NK-92 (cell line): ENCODE data around the gene PYCR2.
"Not testable (repeated sequence)": the region's sequence is repeated elsewhere in the genome, so short reads cannot be mapped to it uniquely, and the experiment has no call there.

Experiments used
- DNase-seq: peaks from one replicate; lab custom pipeline; 2025; ENCODE audit not compliant: unreplicated experiment; lab: John Stamatoyannopoulos, UW

The PYCR2 gene

GRCh38 chr1:225923692-225924555 lies at the start of gene PYCR2:
TSS of gene PYCR2 (minus strand) at chr1:225924250. CDS start at chr1:225924110, 140 bp downstream.
- peak; percentile 56 for DNase-seq

GRCh38 chr1:225973158-225973557 lies 49.1 kb upstream of the PYCR2 start:
- DNase-seq = no peak

- DNase-seq = no peak
These were observed 48.5 kb upstream of the PYCR2 start for GRCh38 chr1:225972344-225973152.

- not testable (repeated sequence) for DNase-seq
These were observed 46.6 kb upstream of the PYCR2 start for GRCh38 chr1:225970592-225971157.

GRCh38 chr1:225969751-225970150 lies 45.7 kb upstream of the PYCR2 start:
- not testable (repeated sequence) for DNase-seq

GRCh38 chr1:225965231-225965630 lies 41.2 kb upstream of the PYCR2 start:
- DNase-seq = no peak

- no peak for DNase-seq
These were observed 39.9 kb upstream of the PYCR2 start for GRCh38 chr1:225963735-225964530.

GRCh38 chr1:225962440-225962975 lies 38.5 kb upstream of the PYCR2 start:
- no peak for DNase-seq

GRCh38 chr1:225961659-225962439 lies 37.8 kb upstream of the PYCR2 start:
- DNase-seq = no peak

- DNase-seq = no peak
These were observed 34.0 kb upstream of the PYCR2 start for GRCh38 chr1:225958041-225958440.

GRCh38 chr1:225954753-225955152 lies 30.7 kb upstream of the PYCR2 start:
- DNase-seq = no peak

- DNase-seq = no peak
These were observed 29.3 kb upstream of the PYCR2 start for GRCh38 chr1:225953315-225953714.

GRCh38 chr1:225950905-225951497 lies 27.0 kb upstream of the PYCR2 start:
- no peak for DNase-seq

GRCh38 chr1:225949041-225949440 lies 25.0 kb upstream of the PYCR2 start:
- DNase-seq = no peak

GRCh38 chr1:225946803-225947202 lies 22.8 kb upstream of the PYCR2 start:
- no peak for DNase-seq

- no peak for DNase-seq
These were observed 22.1 kb upstream of the PYCR2 start for GRCh38 chr1:225946082-225946620.

- no peak for DNase-seq
These were observed 21.5 kb upstream of the PYCR2 start for GRCh38 chr1:225945564-225945963.

GRCh38 chr1:225944951-225945350 lies 20.9 kb upstream of the PYCR2 start:
- DNase-seq = no peak

GRCh38 chr1:225944387-225944786 lies 20.3 kb upstream of the PYCR2 start:
- DNase-seq = no peak
